HG02840 (cell line): Measurements from ENCODE around the gene PARP3.

Experiments
- ATAC-seq: cut with Tn5 transposase; IDR thresholded peaks from one replicate; pipeline ENCODE4 v1.9.1; 2021; ENCODE audit warnings: mild to moderate bottlenecking, moderate library complexity, moderate number of reproducible peaks; ENCODE audit not compliant: unreplicated experiment, low FRiP score

PARP3 gene

DNA sequence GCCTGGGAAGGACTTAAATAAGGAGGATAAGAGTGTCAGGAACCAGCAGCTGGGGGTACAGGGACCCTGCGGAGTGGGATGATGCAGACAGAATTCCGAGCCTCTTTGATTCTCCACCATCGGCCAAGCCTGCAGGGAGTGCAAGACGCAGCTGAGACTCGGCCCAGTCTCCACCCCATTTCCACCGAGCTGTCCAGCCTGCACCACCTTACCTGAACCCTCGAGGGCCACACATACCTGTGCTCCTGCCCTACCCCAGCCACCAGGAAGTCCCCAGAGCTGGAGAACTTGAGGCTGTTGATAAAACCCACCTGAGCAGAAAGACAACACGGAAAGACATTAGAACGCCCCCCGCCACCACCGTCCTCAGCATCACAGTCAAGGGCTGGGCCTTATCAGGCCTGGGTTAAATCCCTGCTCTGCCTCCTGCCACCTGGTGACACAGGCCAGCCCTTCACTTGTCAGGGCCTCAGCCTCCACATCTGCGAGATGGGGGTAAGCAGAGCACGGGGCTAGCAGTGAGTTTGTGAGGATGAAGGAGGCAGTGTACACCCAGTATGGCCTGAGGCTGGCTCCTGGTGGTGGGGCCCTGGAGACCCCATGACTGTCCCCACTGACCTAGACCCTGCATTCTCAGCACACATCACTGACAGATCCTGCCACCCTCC is 8.6 kb upstream of the PARP3 start:
- no peak for ATAC-seq

DNA sequence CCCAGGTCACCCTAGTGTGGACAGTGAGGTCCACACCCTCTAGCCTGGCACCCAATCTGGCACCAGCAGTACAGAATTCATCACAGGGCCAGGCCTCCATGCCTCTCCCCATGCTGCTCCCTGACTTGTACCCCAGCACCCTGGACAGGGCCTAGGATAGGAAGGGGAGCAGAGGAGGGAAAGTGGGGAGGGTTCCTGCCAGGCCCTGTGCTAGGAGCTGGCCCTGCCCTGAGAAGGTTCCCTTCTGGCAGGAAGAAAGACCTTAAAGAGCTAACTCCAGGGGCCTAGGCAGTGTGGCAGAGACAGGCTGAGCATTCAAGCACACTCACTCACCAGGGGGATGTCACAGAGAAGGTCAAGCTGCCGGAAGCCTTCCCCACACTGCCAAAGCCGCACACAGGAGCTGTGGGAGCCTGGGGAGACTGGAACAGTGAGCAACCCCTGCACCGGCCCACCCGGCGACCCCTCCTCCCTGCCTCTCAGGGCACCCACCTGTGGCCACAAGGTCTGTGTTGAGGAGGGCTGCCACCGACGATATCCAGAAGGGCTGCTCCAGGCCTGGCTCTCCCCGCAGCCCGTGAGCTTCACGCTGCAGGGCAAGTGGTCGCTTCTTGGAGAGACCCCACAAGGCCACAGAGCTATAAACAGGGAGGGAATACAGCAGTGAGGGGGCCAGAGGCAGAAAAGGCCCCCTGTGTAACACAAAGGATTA is 7.9 kb upstream of the PARP3 start:
- ATAC-seq, result no peak

DNA sequence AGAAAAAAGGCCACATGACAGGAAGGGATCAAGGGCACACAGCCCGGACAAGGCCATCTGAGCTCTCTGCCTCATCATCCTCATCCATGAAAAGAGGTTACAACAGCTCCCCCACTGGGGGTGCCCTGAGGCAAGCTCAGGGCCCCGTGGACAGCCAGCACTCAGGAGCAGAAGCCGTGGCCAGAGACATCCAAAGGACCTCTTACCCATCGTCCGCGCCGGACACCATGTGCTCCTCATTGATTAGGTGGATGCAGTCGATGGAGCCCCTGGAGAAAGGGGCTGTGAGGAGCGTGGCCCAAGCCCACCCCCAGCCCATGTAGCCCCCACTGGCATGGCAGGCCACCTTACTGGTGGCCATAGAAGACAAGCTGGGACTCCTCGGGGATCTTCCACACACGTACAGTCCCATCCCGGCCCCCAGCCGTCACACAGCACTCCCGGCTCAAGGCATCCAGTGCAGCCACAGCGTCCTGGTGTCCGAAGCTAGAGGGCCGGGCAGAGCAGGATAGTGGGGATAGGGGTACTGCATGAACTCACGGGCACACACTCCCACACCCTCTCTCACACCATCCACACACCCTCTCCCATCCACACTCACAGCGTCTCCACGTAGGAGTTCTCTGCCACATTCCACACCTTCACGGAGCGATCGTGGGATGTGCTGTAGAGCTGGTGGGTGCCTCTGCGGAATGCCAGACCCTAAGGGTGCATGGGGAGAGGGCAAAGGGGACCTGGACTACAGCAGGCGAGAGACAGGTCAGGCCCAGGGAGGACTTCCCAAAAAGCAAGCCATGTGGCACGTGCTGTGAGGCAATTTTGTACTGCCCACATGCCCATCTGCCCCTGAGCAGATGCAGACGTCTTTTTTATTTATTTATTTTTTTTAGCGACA is 6.9 kb upstream of the PARP3 start:
- ATAC-seq, result no peak

DNA sequence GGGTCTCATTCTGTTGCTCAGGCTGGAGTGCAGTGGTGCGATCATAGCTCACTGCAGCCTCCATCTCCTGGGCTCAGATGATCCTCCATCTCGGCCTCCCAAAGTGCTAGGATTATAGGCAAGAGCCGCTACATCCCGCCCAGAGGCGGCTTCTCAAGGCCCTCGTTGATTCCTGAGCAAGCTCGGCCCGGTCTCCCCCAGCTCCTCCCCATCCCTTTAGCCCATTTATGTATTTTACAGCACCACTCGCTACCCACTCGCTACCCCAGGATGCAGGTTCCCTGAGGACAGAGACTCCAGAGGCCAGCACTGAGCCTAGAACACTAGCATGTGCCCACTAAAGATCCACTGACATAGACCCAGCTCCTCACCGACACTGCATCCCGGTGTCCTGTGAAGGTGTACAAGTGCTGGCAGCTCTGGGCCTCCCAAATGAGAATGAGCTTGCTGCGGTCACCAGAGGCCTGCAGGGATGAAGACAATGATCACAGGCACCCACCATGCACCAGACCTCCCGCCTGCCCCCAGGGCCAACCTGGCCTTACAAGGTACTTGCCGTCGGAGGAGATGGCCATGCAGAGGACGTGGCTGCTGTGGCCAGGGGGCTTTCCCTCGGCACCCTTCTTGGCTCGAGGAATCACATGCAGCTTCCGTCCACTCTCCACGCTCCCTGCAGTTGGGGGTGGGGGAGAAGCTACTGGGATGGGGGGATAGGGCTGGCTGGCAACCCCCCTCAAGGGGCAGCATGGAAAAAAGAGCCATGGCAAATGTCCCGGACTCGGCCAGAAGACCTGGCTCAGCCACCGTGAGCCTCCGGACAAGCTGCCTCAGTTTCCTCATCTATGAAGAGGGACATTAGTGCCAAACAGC is 6.0 kb upstream of the PARP3 start:
- no peak for ATAC-seq

DNA sequence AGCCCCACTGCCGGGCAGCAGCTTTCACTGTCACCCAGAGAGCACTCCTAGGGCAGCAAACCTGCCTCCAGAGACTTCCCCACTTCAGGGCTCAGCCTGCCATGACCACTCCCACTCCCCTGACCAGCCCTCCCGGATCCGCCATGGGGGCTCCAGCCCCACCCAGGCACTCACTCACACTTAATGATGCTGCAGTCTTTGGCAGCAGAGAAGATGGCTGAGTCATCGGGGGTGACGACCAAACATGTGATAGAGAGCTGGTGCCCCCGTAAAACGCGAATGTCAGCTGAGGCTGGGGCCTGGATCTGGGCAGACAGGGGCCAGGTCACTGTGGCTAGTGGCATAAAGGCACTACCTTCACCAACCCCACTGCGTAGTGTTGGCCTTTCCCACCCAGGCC is 5.1 kb upstream of the PARP3 start:
- ATAC-seq, result no peak

DNA sequence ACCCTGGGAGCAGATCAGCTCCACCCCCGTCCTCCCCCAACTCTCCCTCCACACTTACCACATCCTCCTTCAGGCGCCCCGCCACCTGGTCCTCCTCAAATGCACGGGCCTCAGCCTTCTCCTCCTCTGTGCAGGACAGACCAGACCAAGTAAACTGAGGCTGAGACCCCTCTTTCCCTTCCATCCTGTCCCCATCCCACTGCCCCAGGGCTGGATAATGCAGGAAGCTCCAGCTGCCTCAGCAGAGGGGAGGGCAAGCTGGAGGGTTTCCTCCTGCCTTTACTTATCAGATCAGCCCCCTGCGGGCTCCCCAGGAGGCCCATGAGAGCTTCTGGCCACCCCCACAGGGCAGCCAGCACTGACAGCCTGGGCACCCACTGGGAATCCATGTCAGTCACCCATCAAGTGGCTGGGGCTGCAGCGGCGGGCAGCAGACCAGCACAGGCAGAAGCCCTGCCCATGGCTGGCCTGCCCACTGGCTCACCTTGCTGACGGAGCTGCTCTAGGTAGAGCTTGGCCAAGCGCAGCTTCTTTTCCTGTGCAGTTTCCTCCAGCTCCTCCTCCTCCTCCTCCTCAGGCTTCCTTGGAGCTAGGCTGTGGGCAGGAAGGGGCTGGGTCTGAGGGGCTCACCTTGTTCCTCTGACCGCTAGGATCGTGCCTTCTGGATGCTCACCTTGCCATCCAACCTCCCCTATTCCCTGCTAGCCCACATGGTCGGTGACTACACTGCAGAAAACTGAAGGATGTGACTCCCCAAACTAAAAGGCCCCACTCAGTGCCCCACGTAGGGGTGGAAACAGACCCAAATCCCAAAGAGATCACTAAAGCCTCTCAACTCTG is 4.3 kb upstream of the PARP3 start:
- ATAC-seq, result no peak

DNA sequence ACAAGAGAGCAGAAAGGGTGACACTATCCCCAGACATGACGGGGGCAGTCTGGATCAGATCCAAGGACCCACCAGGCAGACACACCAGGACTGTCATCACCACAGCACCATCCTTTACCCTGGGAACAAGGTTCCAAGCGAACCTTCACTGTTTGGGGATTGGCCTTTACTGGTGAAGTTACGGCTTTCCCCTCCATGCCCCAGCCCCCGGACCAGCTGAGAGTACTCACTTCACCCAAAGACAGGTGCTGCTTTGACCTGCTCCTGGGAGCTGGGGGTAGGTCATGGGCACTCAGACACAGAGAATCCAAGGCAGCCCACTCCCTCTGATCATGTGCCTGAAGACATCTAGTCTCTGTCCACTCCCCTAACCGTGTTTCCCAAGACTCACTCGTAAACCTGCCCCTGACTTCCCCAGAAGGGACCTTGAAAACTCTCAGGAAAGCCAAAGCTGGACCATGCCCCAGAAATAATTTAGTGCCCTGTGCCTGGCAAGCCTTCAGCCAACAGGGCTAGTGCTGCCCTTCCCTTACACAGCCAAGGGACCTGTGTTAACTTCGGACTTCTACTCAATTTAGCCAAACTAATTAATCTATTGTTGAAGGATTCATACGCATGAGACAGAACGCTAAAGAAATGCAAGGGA is 3.3 kb upstream of the PARP3 start:
- no peak for ATAC-seq

DNA sequence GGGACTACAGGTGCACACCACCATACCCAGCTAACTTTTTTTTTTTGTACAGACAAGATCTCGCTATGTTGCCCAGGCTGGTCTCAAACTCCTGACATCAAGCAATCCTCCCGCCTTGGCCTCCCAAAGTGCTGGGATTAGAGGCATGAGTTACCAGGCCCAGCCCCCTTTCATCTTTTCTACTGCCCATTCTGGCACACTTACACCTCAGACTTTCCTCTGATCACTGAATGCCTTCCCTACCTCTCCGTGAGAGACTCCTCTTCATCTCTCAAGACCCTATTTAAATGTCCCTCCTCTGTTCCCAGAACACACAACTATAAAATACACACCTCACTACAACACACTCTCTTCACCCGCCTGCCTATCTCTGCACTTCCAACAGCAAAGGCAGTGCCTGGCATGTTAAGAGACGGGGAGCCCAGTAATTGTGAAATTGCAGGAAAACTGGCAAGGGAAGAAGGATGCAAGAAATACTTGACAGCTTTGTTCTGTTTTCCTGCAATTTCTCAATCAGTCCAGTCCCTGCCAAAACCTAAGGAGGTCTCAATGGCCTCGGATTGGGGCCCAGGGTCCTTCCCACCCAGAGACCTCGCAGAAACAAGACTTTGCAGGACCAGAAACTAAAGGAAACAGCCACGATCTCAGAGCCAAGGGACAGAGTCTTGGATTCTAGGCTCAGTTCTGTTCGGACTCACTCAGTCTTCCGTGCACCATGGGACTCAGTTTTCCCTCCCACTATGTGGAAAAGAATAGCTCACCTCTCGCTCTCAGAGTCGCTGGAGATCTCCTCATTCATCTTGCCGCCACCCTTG is 1.3 kb upstream of the PARP3 start:
- ATAC-seq, result no peak

DNA sequence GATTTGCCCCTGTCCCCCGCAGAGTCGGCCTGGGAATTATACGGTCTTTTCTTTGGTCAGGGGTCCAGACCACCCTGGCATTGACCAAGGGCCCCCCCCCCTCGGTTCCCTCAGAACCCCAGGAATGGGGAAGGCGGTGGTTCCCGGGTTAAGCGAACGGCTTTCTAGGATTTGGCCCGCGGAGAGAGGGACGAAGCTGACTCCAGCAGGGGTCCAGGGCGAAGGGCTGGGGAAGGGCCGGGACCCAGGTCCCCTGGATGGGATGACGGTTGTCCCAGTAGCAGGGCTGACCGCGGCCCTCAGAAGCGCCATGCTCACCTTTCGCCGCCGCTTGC is 733 bp upstream of the PARP3 start:
- ATAC-seq, result no peak

DNA sequence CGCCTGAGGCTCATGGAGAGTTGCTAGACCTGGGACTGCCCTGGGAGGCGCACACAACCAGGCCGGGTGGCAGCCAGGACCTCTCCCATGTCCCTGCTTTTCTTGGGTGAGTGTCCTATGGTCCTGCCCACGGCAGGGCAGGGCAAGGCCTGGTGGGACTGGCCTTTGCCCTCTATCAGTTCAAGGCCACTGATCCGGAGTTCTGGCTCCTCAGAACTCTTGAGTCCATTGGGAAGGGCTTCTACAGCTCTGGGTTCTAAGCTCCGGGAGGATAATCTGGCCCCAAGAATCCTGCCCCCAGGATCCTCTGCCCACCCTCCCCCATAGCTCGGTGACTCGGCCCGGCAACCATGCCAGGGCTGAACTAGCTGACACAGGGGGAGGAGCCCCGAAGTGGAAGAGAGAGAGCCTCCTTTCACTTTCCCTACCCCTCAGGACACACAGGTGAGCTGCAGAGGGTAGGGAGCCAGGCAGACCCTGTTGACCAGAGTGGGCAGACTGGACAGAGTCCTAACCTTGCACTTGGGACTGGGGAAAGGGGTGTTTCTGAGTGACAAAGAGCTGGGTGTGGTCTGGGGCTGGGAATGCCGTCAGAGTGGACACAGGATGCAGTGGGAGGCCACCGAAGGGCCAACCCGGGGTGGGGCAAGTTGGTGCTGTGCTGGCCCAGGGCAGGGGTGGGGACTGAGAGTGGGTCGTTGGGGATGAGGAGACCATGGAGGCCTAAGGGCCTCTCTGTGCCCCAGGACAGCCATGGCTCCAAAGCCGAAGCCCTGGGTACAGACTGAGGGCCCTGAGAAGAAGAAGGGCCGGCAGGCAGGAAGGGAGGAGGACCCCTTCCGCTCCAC is 664 bp downstream of the PARP3 start:
- ATAC-seq, result no peak

DNA sequence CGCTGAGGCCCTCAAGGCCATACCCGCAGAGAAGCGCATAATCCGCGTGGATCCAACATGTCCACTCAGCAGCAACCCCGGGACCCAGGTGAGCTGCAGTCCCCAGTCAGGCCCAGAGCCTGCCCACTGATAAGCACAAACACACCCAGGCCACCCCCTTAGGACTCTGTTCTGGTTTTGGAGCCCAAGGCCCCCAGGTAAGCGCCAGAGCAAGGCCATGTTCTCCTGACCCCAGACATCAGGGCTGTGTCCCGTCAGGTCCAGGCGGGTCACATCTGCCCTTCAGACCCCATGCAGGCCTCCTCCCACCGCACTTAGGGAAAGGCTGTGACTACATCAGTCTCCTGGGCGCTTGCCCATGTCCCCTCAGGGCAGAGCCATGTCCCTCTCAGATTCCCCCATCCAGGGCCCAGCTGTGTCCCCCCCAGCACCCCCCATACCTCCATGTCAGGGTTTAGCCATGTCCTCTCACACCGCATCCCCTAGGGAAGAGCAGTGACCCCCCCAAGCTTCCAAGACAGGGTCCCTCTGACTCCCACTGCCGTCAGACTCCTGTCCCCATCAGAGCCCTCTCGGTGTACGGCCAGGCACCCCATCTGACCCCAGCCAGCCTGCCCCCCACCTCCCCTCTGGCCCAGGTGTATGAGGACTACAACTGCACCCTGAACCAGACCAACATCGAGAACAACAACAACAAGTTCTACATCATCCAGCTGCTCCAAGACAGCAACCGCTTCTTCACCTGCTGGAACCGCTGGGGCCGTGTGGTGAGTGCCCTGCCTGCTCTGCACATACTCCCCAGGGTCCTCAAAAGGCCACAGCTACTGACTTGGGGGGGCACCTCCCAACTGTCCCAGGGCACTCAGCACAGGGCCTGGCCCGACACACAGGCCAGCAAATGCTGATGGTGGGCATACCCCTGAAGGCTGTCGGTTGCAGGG is 1.6 kb downstream of the PARP3 start:
- ATAC-seq, result no peak

DNA sequence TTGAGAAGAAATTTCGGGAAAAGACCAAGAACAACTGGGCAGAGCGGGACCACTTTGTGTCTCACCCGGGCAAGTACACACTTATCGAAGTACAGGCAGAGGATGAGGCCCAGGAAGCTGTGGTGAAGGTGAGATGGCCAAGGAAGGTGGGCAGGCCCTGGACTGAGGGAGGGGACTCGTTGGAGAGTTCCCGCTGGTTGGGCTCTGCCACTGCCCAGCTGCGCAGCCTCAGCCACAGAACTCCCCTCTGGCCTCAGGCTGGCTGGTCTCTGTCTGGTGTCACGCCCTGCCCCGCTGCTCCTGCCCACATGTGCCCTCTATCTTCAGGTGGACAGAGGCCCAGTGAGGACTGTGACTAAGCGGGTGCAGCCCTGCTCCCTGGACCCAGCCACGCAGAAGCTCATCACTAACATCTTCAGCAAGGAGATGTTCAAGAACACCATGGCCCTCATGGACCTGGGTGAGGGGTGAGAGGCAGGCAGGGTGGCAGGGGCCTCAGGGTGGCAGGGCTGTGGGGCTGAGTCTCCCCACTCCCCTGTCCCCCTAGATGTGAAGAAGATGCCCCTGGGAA is 2.4 kb downstream of the PARP3 start:
- ATAC-seq, result no peak

DNA sequence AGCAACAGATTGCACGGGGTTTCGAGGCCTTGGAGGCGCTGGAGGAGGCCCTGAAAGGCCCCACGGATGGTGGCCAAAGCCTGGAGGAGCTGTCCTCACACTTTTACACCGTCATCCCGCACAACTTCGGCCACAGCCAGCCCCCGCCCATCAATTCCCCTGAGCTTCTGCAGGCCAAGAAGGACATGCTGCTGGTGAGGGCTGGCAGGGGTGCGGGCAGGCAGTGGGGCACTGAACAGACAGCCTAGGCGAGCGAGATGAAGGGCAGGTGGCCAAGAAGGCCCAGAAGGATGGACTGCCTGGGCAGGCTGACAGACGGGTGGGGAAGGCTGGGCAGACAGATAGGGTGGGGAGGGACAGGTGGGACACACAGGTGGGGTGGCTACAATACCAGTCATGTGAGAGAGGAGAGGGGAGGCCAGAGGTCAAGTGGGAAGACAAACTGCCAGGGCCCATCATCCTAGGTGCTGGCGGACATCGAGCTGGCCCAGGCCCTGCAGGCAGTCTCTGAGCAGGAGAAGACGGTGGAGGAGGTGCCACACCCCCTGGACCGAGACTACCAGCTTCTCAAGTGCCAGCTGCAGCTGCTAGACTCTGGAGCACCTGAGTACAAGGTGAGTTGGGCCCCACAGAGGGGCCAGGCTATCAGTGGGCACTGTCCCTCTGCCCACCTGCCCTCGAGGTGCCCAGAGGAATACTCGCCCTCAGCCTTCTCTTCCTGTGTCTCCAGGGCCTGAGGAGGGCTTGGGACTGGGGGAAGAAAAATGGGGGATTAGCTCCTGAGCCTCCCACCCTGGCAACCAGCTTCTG is 3.1 kb downstream of the PARP3 start:
- ATAC-seq, result no peak

DNA sequence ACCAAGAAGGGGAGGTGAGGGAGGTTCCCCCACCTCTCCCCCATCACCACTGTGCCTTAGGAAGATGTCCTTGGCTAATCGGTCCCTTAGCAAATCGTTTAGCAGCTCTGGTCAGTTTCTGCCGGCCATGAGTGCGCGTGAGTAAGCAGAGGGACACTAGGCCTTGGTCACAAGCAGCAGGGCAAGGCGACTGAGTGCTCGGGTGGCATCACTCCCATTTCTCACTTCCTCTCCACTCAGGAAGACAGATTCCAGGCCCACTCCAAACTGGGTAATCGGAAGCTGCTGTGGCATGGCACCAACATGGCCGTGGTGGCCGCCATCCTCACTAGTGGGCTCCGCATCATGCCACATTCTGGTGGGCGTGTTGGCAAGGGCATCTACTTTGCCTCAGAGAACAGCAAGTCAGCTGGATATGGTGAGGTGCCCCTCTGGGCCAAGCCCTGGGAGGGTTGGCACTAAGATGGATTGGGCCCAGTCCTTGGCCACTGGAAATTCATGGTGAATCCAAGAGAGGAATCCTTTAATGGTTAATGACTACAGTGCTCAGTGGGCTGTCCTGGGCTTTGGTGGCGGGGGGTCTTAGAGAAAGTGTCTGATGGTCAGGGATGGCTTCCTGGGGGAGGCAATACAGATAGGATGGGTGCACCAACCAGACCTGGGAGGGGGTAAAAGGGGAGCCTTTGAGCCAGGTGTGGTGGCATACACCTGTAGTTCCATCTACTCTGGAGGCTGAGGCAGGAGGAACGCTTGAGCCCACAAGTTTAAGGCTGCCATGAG is 4.0 kb downstream of the PARP3 start:
- ATAC-seq, result no peak
